Neural progenitor cell (in vitro differentiated cells): ENCODE data around the gene TMEM145. TPM values are rescaled to one million over a fixed set of nuclear protein-coding genes. Genes with fewer than 3 reads are reported as not detected.

Experiments used
- DNase-seq: peaks from one replicate; pipeline ENCODE4 v3.0.0-alpha.2; 2016; ENCODE audit warnings: low spot score
- H2AFZ ChIP-seq: fragments of 200-600 bp; sonication (generic); replicated peaks from 2 replicates; pipeline ENCODE4 v1.6.1; 2016; ENCODE audit warnings: antibody characterized with exemption
- H3F3A ChIP-seq: fragments of 200-600 bp; sonication (generic); 2 replicates; pipeline ENCODE4 v1.6.1; 2016; ENCODE audit warnings: antibody characterized with exemption, low read depth
- H3K27ac ChIP-seq: fragments of 200-600 bp; sonication (generic); 2 replicates; pipeline ENCODE4 v1.5.1; 2016; ENCODE audit warnings: mild to moderate bottlenecking
- H3K27me3 ChIP-seq: fragments of 200-600 bp; sonication (generic); 2 replicates; pipeline ENCODE4 v1.6.1; 2016; ENCODE audit warnings: mild to moderate bottlenecking, moderate library complexity
- H3K36me3 ChIP-seq: fragments of 200-600 bp; sonication (generic); 2 replicates; pipeline ENCODE4 v1.5.1; 2016
- H3K4me1 ChIP-seq: fragments of 200-600 bp; sonication (generic); 2 replicates; pipeline ENCODE4 v1.6.1; 2016; ENCODE audit warnings: mixed run types
- H3K4me2 ChIP-seq: fragments of 200-600 bp; sonication (generic); 2 replicates; pipeline ENCODE4 v1.6.1; 2016
- H3K4me3 ChIP-seq: fragments of 200-600 bp; sonication (generic); 2 replicates; pipeline ENCODE4 v1.5.1; 2016
- H3K79me2 ChIP-seq: fragments of 200-600 bp; sonication (generic); 2 replicates; pipeline ENCODE4 v1.6.1; 2016; ENCODE audit warnings: low read depth
- H3K9ac ChIP-seq: fragments of 200-600 bp; sonication (generic); 2 replicates; pipeline ENCODE4 v1.6.1; 2016
- H3K9me3 ChIP-seq: fragments of 200-600 bp; sonication (generic); 2 replicates; pipeline ENCODE4 v1.5.1; 2016; ENCODE audit warnings: low read depth
- H4K20me1 ChIP-seq: fragments of 200-600 bp; sonication (generic); 2 replicates; pipeline ENCODE4 v1.6.1; 2016; ENCODE audit warnings: low read depth
- H3K27ac Mint-ChIP-seq: 3 replicates; pipeline ENCODE4 v1.8.0; 2021; ENCODE audit warnings: mixed read lengths
- H3K27me3 Mint-ChIP-seq: 2 replicates; pipeline ENCODE4 v1.8.0; 2022; ENCODE audit warnings: low read depth, mild to moderate bottlenecking, inconsistent platforms, moderate library complexity, mixed read lengths; ENCODE audit not compliant: insufficient read depth
- H3K36me3 Mint-ChIP-seq: 3 replicates; pipeline ENCODE4 v1.8.0; 2021; ENCODE audit warnings: mixed read lengths
- H3K4me1 Mint-ChIP-seq: 3 replicates; pipeline ENCODE4 v1.8.0; 2021; ENCODE audit warnings: mixed read lengths
- H3K4me3 Mint-ChIP-seq: 3 replicates; pipeline ENCODE4 v1.8.0; 2021; ENCODE audit warnings: mild to moderate bottlenecking, moderate library complexity, mixed read lengths
- H3K9me3 Mint-ChIP-seq: 3 replicates; pipeline ENCODE4 v1.8.0; 2020; ENCODE audit warnings: mixed read lengths
- CTCF ChIP-seq: fragments of 200-600 bp; sonication (generic); IDR thresholded peaks from 2 replicates; pipeline ENCODE4 v1.5.1; 2017; ENCODE audit warnings: antibody characterized with exemption, mild to moderate bottlenecking
- EZH2 ChIP-seq: fragments of 200-600 bp; sonication (generic); IDR thresholded peaks from 2 replicates; pipeline ENCODE4 v1.6.1; 2017; ENCODE audit warnings: antibody characterized with exemption, mild to moderate bottlenecking, moderate library complexity
- EZH2phosphoT487 ChIP-seq: fragments of 200-600 bp; sonication (generic); IDR thresholded peaks from 2 replicates; pipeline ENCODE4 v1.6.1; 2017; ENCODE audit warnings: antibody characterized with exemption
- total RNA-seq: library from RNA; depleted of rRNA; stranded (reverse); fragments of >200 nt; gene quantifications from 2 replicates; pipeline ENCODE4 v1.2.3, GENCODE V29; 2015; ENCODE audit warnings: low replicate concordance

Gene TMEM145
- total RNA-seq, 1 donor from 2014 or later = 6.6 TPM

GRCh38 chr19:42325896-42326771, 13.0 kb downstream of the TMEM145 start:
- H3K4me3 Mint-ChIP-seq = peak overlapping the region; percentile 93
- peaks cover 33% of the 10 kb centered on the region for H3K27me3 Mint-ChIP-seq
- H3K27me3 ChIP-seq = peaks cover 40% of the 10 kb centered on the region
- H3K9me3 ChIP-seq = no peaks in the 10 kb centered on the region
- DNase-seq = no peak
- H3K4me3 ChIP-seq = peak overlapping the region; percentile 91
- H3K36me3 Mint-ChIP-seq = peaks cover 2% of the 10 kb centered on the region
- peak overlapping the region; percentile 77 for H3K9ac ChIP-seq
- H3K4me2 ChIP-seq = peak overlapping the region; percentile 90
- H4K20me1 ChIP-seq = peaks cover 28% of the 10 kb centered on the region
- H3K27ac ChIP-seq = no peak overlapping the region
- peaks cover 2% of the 10 kb centered on the region for H3K9me3 Mint-ChIP-seq
- TF ChIP-seq CTCF (peak; percentile 11), EZH2 (no peak)
- H3K4me1 ChIP-seq = peaks cover 7% of the 10 kb centered on the region
- peaks cover 23% of the 10 kb centered on the region for H3K79me2 ChIP-seq
- H3K4me1 Mint-ChIP-seq = peaks cover 49% of the 10 kb centered on the region
- H2AFZ ChIP-seq = peak overlapping the region; percentile 81
- H3K27ac Mint-ChIP-seq = no peak overlapping the region
- H3F3A ChIP-seq = peaks cover 16% of the 10 kb centered on the region
- H3K36me3 ChIP-seq = no peaks in the 10 kb centered on the region

GRCh38 chr19:42326969-42327368, 13.9 kb downstream of the TMEM145 start:
- Histone ChIP-seq H3K4me2 (peak overlapping the region; percentile 90), H3K79me2 (peaks cover 23% of the 10 kb centered on the region), H3K4me1 (peaks cover 7% of the 10 kb centered on the region), H3K27ac (no peak overlapping the region), H3K9me3 (no peaks in the 10 kb centered on the region), H4K20me1 (peaks cover 36% of the 10 kb centered on the region), H3K36me3 (no peaks in the 10 kb centered on the region), H3K9ac (no peak overlapping the region), H3F3A (peaks cover 16% of the 10 kb centered on the region), H3K27me3 (peaks cover 31% of the 10 kb centered on the region), H3K4me3 (no peak overlapping the region), H2AFZ (no peak overlapping the region)
- H3K4me3 Mint-ChIP-seq = peak overlapping the region; percentile 93
- H3K9me3 Mint-ChIP-seq = peaks cover 2% of the 10 kb centered on the region
- H3K4me1 Mint-ChIP-seq = peaks cover 49% of the 10 kb centered on the region
- no peak for TF ChIP-seq EZH2phosphoT487
- TF ChIP-seq CTCF = no peak
- no peak for TF ChIP-seq EZH2
- DNase-seq = no peak
- peaks cover 2% of the 10 kb centered on the region for H3K36me3 Mint-ChIP-seq
- peaks cover 30% of the 10 kb centered on the region for H3K27me3 Mint-ChIP-seq
- no peak overlapping the region for H3K27ac Mint-ChIP-seq

GRCh38 chr19:42327381-42327780, 14.3 kb downstream of the TMEM145 start:
- Mint-ChIP-seq H3K36me3 (peaks cover 2% of the 10 kb centered on the region), H3K4me3 (peak overlapping the region; percentile 93), H3K4me1 (peaks cover 49% of the 10 kb centered on the region), H3K9me3 (peaks cover 2% of the 10 kb centered on the region), H3K27me3 (peaks cover 26% of the 10 kb centered on the region), H3K27ac (no peak overlapping the region)
- Histone ChIP-seq H3K9ac (no peak overlapping the region), H3K36me3 (no peaks in the 10 kb centered on the region), H3K79me2 (peaks cover 23% of the 10 kb centered on the region), H3F3A (peaks cover 16% of the 10 kb centered on the region), H3K27ac (no peak overlapping the region), H2AFZ (no peak overlapping the region), H3K9me3 (no peaks in the 10 kb centered on the region), H3K4me1 (peaks cover 7% of the 10 kb centered on the region), H3K4me2 (no peak overlapping the region), H3K27me3 (peaks cover 27% of the 10 kb centered on the region), H3K4me3 (no peak overlapping the region), H4K20me1 (peaks cover 39% of the 10 kb centered on the region)
- TF ChIP-seq CTCF (no peak), EZH2phosphoT487 (no peak), EZH2 (no peak)
- no peak for DNase-seq
